ENCODE data around the gene OR51E1.

OR51E1 gene

GRCh38 chr11:4704790-4705334, 61.1 kb downstream of the OR51E1 start:
- H3K27ac ChIP-seq, result no peak overlapping the region
- TF ChIP-seq CTCF (IDR thresholded peaks at IDR 0.05), result no peak
- no peak for DNase-seq (ENCODE audit: low spot score)
- H3K4me3 ChIP-seq, result peak overlapping the region; percentile 23

Measured in coronary artery (tissue), 2 donors.